HepG2 (cell line): Measurements from ENCODE around the gene PSMA7. TPM values are rescaled to one million over a fixed set of nuclear protein-coding genes. Genes with fewer than 3 reads are reported as not detected.

Experiments used
- ARID3A ChIP-seq: IDR thresholded peaks from 2 replicates; pipeline ENCODE4 v1.6.1; 2012; ENCODE audit warnings: low read depth, low read length, improper control_type of control experiment
- ATF4 ChIP-seq, 2 experiments: fragments of 450-650 bp in 1 of 2; sonication (generic) in 1 of 2; formaldehyde crosslinking; IDR thresholded peaks; 2 replicates each; pipeline versions ENCODE4 v1.5.0 to v1.8.0; 2020 to 2022; ENCODE audit warnings: mild to moderate bottlenecking in 1 of 2, missing genetic modification reagents in 1 of 2
- DR1 ChIP-seq: sonication (generic); formaldehyde crosslinking; IDR thresholded peaks from 2 replicates; pipeline ENCODE4 v1.8.0; 2021; ENCODE audit warnings: mild to moderate bottlenecking, missing genetic modification reagents, inconsistent platforms
- GPBP1L1 ChIP-seq: sonication (generic); formaldehyde crosslinking; IDR thresholded peaks from 2 replicates; pipeline ENCODE4 v1.5.0; 2020; ENCODE audit warnings: mild to moderate bottlenecking, missing genetic modification reagents
- IKZF4 ChIP-seq: sonication (generic); formaldehyde crosslinking; IDR thresholded peaks from 2 replicates; pipeline ENCODE4 v1.5.1; 2020; ENCODE audit warnings: borderline replicate concordance, mild to moderate bottlenecking, low read depth, missing genetic modification reagents; ENCODE audit errors: not compliant biosample characterization
- MEIS1 ChIP-seq: sonication (generic); formaldehyde crosslinking; IDR thresholded peaks from 2 replicates; pipeline ENCODE4 v1.9.0; 2021; ENCODE audit warnings: mild to moderate bottlenecking, missing genetic modification reagents, moderate library complexity, borderline replicate concordance
- ONECUT2 ChIP-seq: sonication (generic); formaldehyde crosslinking; IDR thresholded peaks from 2 replicates; pipeline ENCODE4 v1.4.0; 2020; ENCODE audit warnings: missing genetic modification reagents
- PRDM4 ChIP-seq: sonication (generic); formaldehyde crosslinking; IDR thresholded peaks from 2 replicates; pipeline ENCODE4 v1.9.0; 2021; ENCODE audit warnings: missing genetic modification reagents, borderline replicate concordance
- TERF1 ChIP-seq: sonication (generic); formaldehyde crosslinking; IDR thresholded peaks from 2 replicates; pipeline ENCODE4 v1.8.0; 2022; ENCODE audit warnings: mild to moderate bottlenecking, missing genetic modification reagents, moderate library complexity
- ZNF124 ChIP-seq: sonication (generic); formaldehyde crosslinking; IDR thresholded peaks from 2 replicates; pipeline ENCODE4 v1.4.0; 2020; ENCODE audit warnings: missing genetic modification reagents
- ZNF280B ChIP-seq: sonication (generic); formaldehyde crosslinking; IDR thresholded peaks from 2 replicates; pipeline ENCODE4 v1.5.0; 2020; ENCODE audit warnings: missing genetic modification reagents, mild to moderate bottlenecking, borderline replicate concordance
- ZNF839 ChIP-seq: sonication (generic); formaldehyde crosslinking; IDR thresholded peaks from 2 replicates; pipeline ENCODE4 v1.4.0; 2020; ENCODE audit warnings: missing genetic modification reagents, mild to moderate bottlenecking, borderline replicate concordance
- ZXDC ChIP-seq: sonication (generic); formaldehyde crosslinking; IDR thresholded peaks from 2 replicates; pipeline ENCODE4 v1.5.0; 2020; ENCODE audit warnings: mild to moderate bottlenecking, missing genetic modification reagents
- polyA plus RNA-seq, 8 experiments: library from polyadenylated mRNA; depleted of rRNA in 3 of 8; stranded (reverse) in 7 of 8; unstranded in 1 of 8; fragments of >200 nt; fragmentation: Illumina TruSeq in 4 of 8; extraction: Trizol in 4 of 8; gene quantifications; 2 replicates each; pipeline versions ENCODE4 v1.2.1 to v1.2.3, GENCODE V29; 2011 to 2016; ENCODE audit warnings: low read depth in 4 of 8, missing spikeins in 1 of 8, mixed read lengths in 1 of 8; ENCODE audit not compliant: insufficient read depth in 1 of 8
- total RNA-seq, 5 experiments: library from RNA; depleted of rRNA; stranded (reverse); fragments of >200 nt; fragmentation: Illumina TruSeq; extraction: Trizol; gene quantifications; 2 replicates each; pipeline ENCODE4 v1.2.3, GENCODE V29; 2016; ENCODE audit warnings: low read depth in 1 of 5

PSMA7 gene
- total and polyA plus RNA-seq, 2 of the 13 experiments (the other 11 are each of a cell fraction or from before 2014, with no cell fraction given) = 531 to 631 TPM

- TF ChIP-seq ZXDC (CRISPR knock-in tag) (0 out of 2 replicates have a peak, but pooled peaks have one; percentile 50), ZNF280B (CRISPR knock-in tag) (peak; percentile 78; the same call in 1 of the 2 replicates), TERF1 (0 out of 2 replicates have a peak, but pooled peaks have one; percentile 30), ARID3A (no peak), PRDM4 (CRISPR knock-in tag) (no peak; the same call in 1 of the 2 replicates), IKZF4 (no peak), ONECUT2 (CRISPR knock-in tag) (no peak), GPBP1L1 (no peak), DR1 (CRISPR knock-in tag) (no peak), ZNF839 (CRISPR knock-in tag) (0 out of 2 replicates have a peak, but pooled peaks have one; percentile 74), ZNF124 (CRISPR knock-in tag) (no peak), MEIS1 (CRISPR knock-in tag) (no peak), ATF4 (CRISPR knock-in tag; IDR thresholded peaks at IDR 0.05) (0 out of 4 replicates have a peak, but pooled peaks of 1 of the 2 experiments have one; percentile 27)
Measured at GRCh38 chr20:62143957-62144825, 997 bp upstream of the PSMA7 start (continued).
